NT2/D1 (cell line): ENCODE results near the gene SLC22A15.

Experiments
- DNase-seq: peaks from one replicate; pipeline ENCODE4 v3.0.0-alpha.2; 2011; ENCODE audit warnings: low read depth, low spot score
- H3K27me3 ChIP-seq: 2 replicates; pipeline ENCODE4 v1.6.0; 2011; ENCODE audit warnings: mild to moderate bottlenecking; ENCODE audit not compliant: insufficient read length, insufficient read depth
- H3K36me3 ChIP-seq: 2 replicates; pipeline ENCODE4 v1.6.1; 2011; ENCODE audit warnings: mild to moderate bottlenecking, low read length, mixed read lengths; ENCODE audit not compliant: insufficient read depth, insufficient read length
- H3K4me1 ChIP-seq: 2 replicates; pipeline ENCODE4 v1.5.1; 2011; ENCODE audit not compliant: insufficient read depth, insufficient read length
- H3K4me3 ChIP-seq: 2 replicates; pipeline ENCODE4 v1.5.1; 2011; ENCODE audit warnings: low read depth; ENCODE audit not compliant: insufficient read length
- H3K9ac ChIP-seq: 2 replicates; pipeline ENCODE4 v1.6.0; 2011; ENCODE audit warnings: low read depth; ENCODE audit not compliant: insufficient read length
- H3K9me3 ChIP-seq: 2 replicates; pipeline ENCODE4 v1.5.1; 2011; ENCODE audit warnings: mild to moderate bottlenecking, low read length; ENCODE audit not compliant: insufficient read depth
- SUZ12 ChIP-seq: IDR thresholded peaks from 2 replicates; pipeline ENCODE4 v1.6.1; 2011; ENCODE audit not compliant: insufficient read length, insufficient read depth; ENCODE audit errors: extremely low read depth
- YY1 ChIP-seq: IDR thresholded peaks from 2 replicates; pipeline ENCODE4 v1.6.1; 2011; ENCODE audit not compliant: insufficient read length, insufficient read depth
- ZNF274 ChIP-seq: IDR thresholded peaks from 2 replicates; pipeline ENCODE4 v1.6.1; 2011; ENCODE audit warnings: mild to moderate bottlenecking, low read depth, low read length

The SLC22A15 gene

GRCh38 chr1:116067566-116067890 lies 91.2 kb downstream of the SLC22A15 start:
- no peak overlapping the region for H3K9ac ChIP-seq
- H3K4me3 ChIP-seq = no peak overlapping the region
- DNase-seq = no peak
- TF ChIP-seq ZNF274 = no peak
- no peak for TF ChIP-seq YY1
- no peak for TF ChIP-seq SUZ12
- peaks cover 24% of the 10 kb centered on the region for H3K36me3 ChIP-seq
- H3K4me1 ChIP-seq = no peaks in the 10 kb centered on the region
- no peaks in the 10 kb centered on the region for H3K27me3 ChIP-seq
- no peaks in the 10 kb centered on the region for H3K9me3 ChIP-seq

- TF ChIP-seq ZNF274 (no peak), SUZ12 (no peak), YY1 (no peak)
- no peak for DNase-seq
- Histone ChIP-seq H3K4me1 (no peaks in the 10 kb centered on the region), H3K27me3 (no peaks in the 10 kb centered on the region), H3K9ac (no peak overlapping the region), H3K36me3 (no peaks in the 10 kb centered on the region), H3K4me3 (no peak overlapping the region), H3K9me3 (no peaks in the 10 kb centered on the region)
Observed at GRCh38 chr1:116075575-116075974, 99.3 kb downstream of the SLC22A15 start.

DNA sequence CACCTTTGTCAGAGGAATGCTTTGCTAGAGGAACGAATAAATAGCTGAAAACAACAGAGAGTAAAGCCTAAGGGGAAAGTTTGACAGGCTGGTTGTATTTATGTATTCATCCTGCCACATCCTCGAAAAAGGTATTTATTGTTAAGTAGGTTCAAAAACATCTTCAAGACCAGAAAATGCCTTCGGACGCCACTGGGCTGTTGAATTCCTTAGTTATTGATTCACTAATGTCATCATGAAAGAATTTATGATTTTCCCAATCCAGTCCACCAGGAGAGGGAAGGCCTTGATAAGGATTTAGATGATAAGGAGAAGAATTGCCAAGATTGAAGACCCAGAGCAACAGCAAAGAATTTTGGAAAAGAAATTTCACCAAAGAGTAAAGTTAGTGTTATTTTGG lies 99.7 kb downstream of the SLC22A15 start:
- Histone ChIP-seq H3K4me1 (no peaks in the 10 kb centered on the region), H3K9me3 (no peaks in the 10 kb centered on the region), H3K27me3 (no peaks in the 10 kb centered on the region), H3K4me3 (no peak overlapping the region), H3K36me3 (no peaks in the 10 kb centered on the region), H3K9ac (no peak overlapping the region)
- DNase-seq = no peak
- TF ChIP-seq YY1 = no peak
- TF ChIP-seq ZNF274 = no peak
- no peak for TF ChIP-seq SUZ12

- Histone ChIP-seq H3K36me3 (no peaks in the 10 kb centered on the region), H3K27me3 (no peaks in the 10 kb centered on the region), H3K4me1 (no peaks in the 10 kb centered on the region), H3K4me3 (no peak overlapping the region), H3K9ac (no peak overlapping the region), H3K9me3 (no peaks in the 10 kb centered on the region)
- TF ChIP-seq YY1 (no peak), ZNF274 (no peak), SUZ12 (no peak)
- DNase-seq = no peak
Observed at GRCh38 chr1:116076831-116077230, 100.5 kb downstream of the SLC22A15 start.

GRCh38 chr1:116078699-116079223 lies 102.4 kb downstream of the SLC22A15 start:
- Histone ChIP-seq H3K9me3 (no peaks in the 10 kb centered on the region), H3K4me3 (no peak overlapping the region), H3K9ac (no peak overlapping the region), H3K27me3 (no peaks in the 10 kb centered on the region), H3K4me1 (no peaks in the 10 kb centered on the region), H3K36me3 (no peaks in the 10 kb centered on the region)
- no peak for DNase-seq
- no peak for TF ChIP-seq ZNF274
- TF ChIP-seq YY1 = no peak
- TF ChIP-seq SUZ12 = no peak

- Histone ChIP-seq H3K4me3 (no peak overlapping the region), H3K4me1 (no peaks in the 10 kb centered on the region), H3K36me3 (no peaks in the 10 kb centered on the region), H3K9ac (no peak overlapping the region), H3K9me3 (peaks cover 22% of the 10 kb centered on the region), H3K27me3 (no peaks in the 10 kb centered on the region)
- TF ChIP-seq SUZ12 (no peak), ZNF274 (no peak), YY1 (no peak)
- no peak for DNase-seq
Observed at GRCh38 chr1:116087628-116088027, 111.3 kb downstream of the SLC22A15 start.

- H3K36me3 ChIP-seq = no peaks in the 10 kb centered on the region
- H3K9me3 ChIP-seq = peaks cover 31% of the 10 kb centered on the region
- no peaks in the 10 kb centered on the region for H3K4me1 ChIP-seq
- DNase-seq = no peak
- H3K9ac ChIP-seq = no peak overlapping the region
- H3K4me3 ChIP-seq = no peak overlapping the region
- no peak for TF ChIP-seq ZNF274
- no peak for TF ChIP-seq SUZ12
- TF ChIP-seq YY1 = no peak
- no peaks in the 10 kb centered on the region for H3K27me3 ChIP-seq
Observed at GRCh38 chr1:116089870-116090269, 113.6 kb downstream of the SLC22A15 start.

DNA sequence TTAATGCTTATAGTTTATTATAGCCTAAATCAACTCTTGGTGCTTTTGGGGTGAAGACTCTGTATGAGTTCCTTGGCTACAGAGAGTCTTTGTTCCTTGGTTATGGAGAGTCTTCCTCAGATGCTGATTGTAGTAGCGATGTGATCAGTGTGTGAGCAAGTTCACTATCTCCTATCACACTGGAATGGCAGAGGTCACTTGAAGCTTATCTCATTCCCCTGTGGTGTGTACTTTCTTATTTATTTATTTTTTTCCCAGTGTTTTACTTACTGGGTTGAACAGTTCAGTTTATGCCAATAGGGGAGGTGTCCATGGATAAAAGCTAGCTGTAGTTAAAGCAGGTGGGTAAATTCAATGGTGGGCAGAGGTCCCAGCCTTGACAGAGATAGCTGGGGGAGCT lies 114.8 kb downstream of the SLC22A15 start:
- peaks cover 43% of the 10 kb centered on the region for H3K9me3 ChIP-seq
- no peak for DNase-seq
- no peaks in the 10 kb centered on the region for H3K4me1 ChIP-seq
- no peak overlapping the region for H3K9ac ChIP-seq
- no peak overlapping the region for H3K4me3 ChIP-seq
- TF ChIP-seq SUZ12 (no peak), ZNF274 (no peak), YY1 (no peak)
- H3K36me3 ChIP-seq = no peaks in the 10 kb centered on the region
- H3K27me3 ChIP-seq = no peaks in the 10 kb centered on the region
